Mucosa of descending colon (tissue), 3 donors: Measurements from ENCODE around the gene ITPK1. TPM values are rescaled to one million over a fixed set of nuclear protein-coding genes. Genes with fewer than 3 reads are reported as not detected.
A peak's percentile ranks its signal among the peaks of the same experiment; 100 is the strongest.

Experiments used
- ATAC-seq: fragments of 200-7000 bp; cut with Tn5 transposase; one replicate; pipeline ENCODE4 v1.9.1; 2020; ENCODE audit warnings: mild to moderate bottlenecking, moderate library complexity
- DNase-seq, 3 donors: peaks; one replicate each; pipeline ENCODE4 v3.0.0-alpha.2; 2020
- H3K36me3 ChIP-seq: fragments of 200-600 bp; one replicate; pipeline ENCODE4 v1.8.0; 2021; ENCODE audit warnings: low read depth, mild to moderate bottlenecking
- H3K4me1 ChIP-seq: fragments of 200-600 bp; one replicate; pipeline ENCODE4 v1.8.0; 2021; ENCODE audit warnings: low read depth, mild to moderate bottlenecking
- H3K4me3 ChIP-seq: fragments of 200-600 bp; one replicate; pipeline ENCODE4 v1.8.0; 2021; ENCODE audit warnings: mild to moderate bottlenecking
- H3K9me3 ChIP-seq: fragments of 200-600 bp; one replicate; pipeline ENCODE4 v1.8.0; 2021; ENCODE audit warnings: mild to moderate bottlenecking
- CTCF ChIP-seq: fragments of 200-600 bp; IDR thresholded peaks from one replicate; pipeline ENCODE4 v1.8.0; 2022; ENCODE audit warnings: antibody characterized with exemption, mild to moderate bottlenecking
- intact Hi-C, 2 donors: fragments of 100-400 bp; cut with DNase I in 1 of 2; cut with micrococcal nuclease in 1 of 2; formaldehyde crosslinking; loops; one replicate each; pipeline versions ENCODE4 v1.11.0 to v1.11.1; 2022; cut with DNase I, micrococcal nuclease
- total RNA-seq, 3 donors: library from RNA; stranded (reverse); fragmentation: NEBNext Ultra II Directional in 2 of 3; extraction: Animal tissue kit (Norgen Biotek cat#: 25700) in 2 of 3; gene quantifications; one replicate each; pipeline versions ENCODE4 v1.2.1 to v1.2.4, GENCODE V29; 2021 to 2023
- donor health status: DM: no; HTN: no; CAD: no; lungs with moderate emphysema.
- donor health status: DM: no; HTN: no; CAD: no.
- donor health status: DM: no; HTN: yes; CAD: no.

The ITPK1 gene
- total RNA-seq, 3 donors from 2014 or later: 134 to 165 (median 152) TPM

- H3K36me3 ChIP-seq: no peaks in the 10 kb centered on the region
- DNase-seq (no peak), ATAC-seq (no peak)
- no peak overlapping the region for H3K4me3 ChIP-seq
- peaks cover 19% of the 10 kb centered on the region for H3K4me1 ChIP-seq
- intact Hi-C loops: no loop called here
- TF ChIP-seq CTCF: no peak
- H3K9me3 ChIP-seq: no peaks in the 10 kb centered on the region
Measured at GRCh38 chr14:93075891-93076290, 39.8 kb downstream of the ITPK1 start.

GRCh38 chr14:93073910-93074769 lies 41.6 kb downstream of the ITPK1 start:
- H3K9me3 ChIP-seq: no peaks in the 10 kb centered on the region
- intact Hi-C loops: no loop called here

GRCh38 chr14:93073358-93073707 lies 42.4 kb downstream of the ITPK1 start:
- peak in 1 of 3 donors; percentile 56 for DNase-seq

More at GRCh38 chr14:93073910-93074769, 41.6 kb downstream of the ITPK1 start:
- Histone ChIP-seq H3K4me3 (no peak overlapping the region), H3K36me3 (no peaks in the 10 kb centered on the region), H3K4me1 (peaks cover 19% of the 10 kb centered on the region)
- no peak for TF ChIP-seq CTCF
- ATAC-seq: peak; percentile 36
- no peak for DNase-seq

GRCh38 chr14:93072659-93073357 lies 42.9 kb downstream of the ITPK1 start:
- H3K4me3 ChIP-seq: no peak overlapping the region
- TF ChIP-seq CTCF: no peak
- DNase-seq (no peak), ATAC-seq (peak; percentile 20)
- no peaks in the 10 kb centered on the region for H3K36me3 ChIP-seq
- intact Hi-C loops: no loop called here
- peaks cover 19% of the 10 kb centered on the region for H3K4me1 ChIP-seq
- no peaks in the 10 kb centered on the region for H3K9me3 ChIP-seq

More at GRCh38 chr14:93073358-93073707, 42.4 kb downstream of the ITPK1 start:
- peak; percentile 82 for ATAC-seq
- Histone ChIP-seq H3K36me3 (no peaks in the 10 kb centered on the region), H3K9me3 (no peaks in the 10 kb centered on the region), H3K4me1 (peaks cover 19% of the 10 kb centered on the region), H3K4me3 (no peak overlapping the region)
- intact Hi-C loops: no loop called here
- no peak for TF ChIP-seq CTCF

- TF ChIP-seq CTCF: no peak
- Histone ChIP-seq H3K9me3 (no peaks in the 10 kb centered on the region), H3K36me3 (no peaks in the 10 kb centered on the region), H3K4me1 (peaks cover 11% of the 10 kb centered on the region), H3K4me3 (no peak overlapping the region)
- ATAC-seq: no peak
- intact Hi-C loops: no loop called here
- no peak for DNase-seq
Measured at GRCh38 chr14:93068711-93069110, 47.0 kb downstream of the ITPK1 start.
